HepG2 (cell line): ENCODE data around the gene KANSL3. TPM values are rescaled to one million over a fixed set of nuclear protein-coding genes. Genes with fewer than 3 reads are reported as not detected.

Experiments used
- ARNTL ChIP-seq: sonication (generic); formaldehyde crosslinking; IDR thresholded peaks from 2 replicates; pipeline ENCODE4 v1.4.0; 2020; ENCODE audit warnings: mild to moderate bottlenecking, missing genetic modification reagents
- FOXP4 ChIP-seq: sonication (generic); formaldehyde crosslinking; IDR thresholded peaks from 2 replicates; pipeline ENCODE4 v1.4.0; 2020; ENCODE audit warnings: missing genetic modification reagents
- KLF13 ChIP-seq: sonication (generic); formaldehyde crosslinking; IDR thresholded peaks from 2 replicates; pipeline ENCODE4 v1.4.0; 2020; ENCODE audit warnings: mild to moderate bottlenecking, missing genetic modification reagents
- PRDM15 ChIP-seq: sonication (generic); formaldehyde crosslinking; IDR thresholded peaks from 2 replicates; pipeline ENCODE4 v1.4.0; 2020; ENCODE audit warnings: missing genetic modification reagents
- RERE ChIP-seq: IDR thresholded peaks from 2 replicates; pipeline ENCODE4 v1.6.1; 2016; ENCODE audit warnings: low read depth, missing genetic modification reagents, missing compliant biosample characterization
- SKI ChIP-seq: fragments of 450-650 bp; IDR thresholded peaks from one replicate; pipeline ENCODE4 v1.6.1; 2018; ENCODE audit warnings: mild to moderate bottlenecking; ENCODE audit not compliant: partially characterized antibody
- ZBTB3 ChIP-seq: sonication (generic); formaldehyde crosslinking; IDR thresholded peaks from 2 replicates; pipeline ENCODE4 v1.4.0; 2020; ENCODE audit warnings: low read depth, mild to moderate bottlenecking, moderate library complexity, missing genetic modification reagents, borderline replicate concordance
- ZBTB7A ChIP-seq: sonication (generic); formaldehyde crosslinking; IDR thresholded peaks from 2 replicates; pipeline ENCODE4 v1.8.0; 2022; ENCODE audit warnings: mild to moderate bottlenecking, missing genetic modification reagents
- ZNF382 ChIP-seq: sonication (generic); formaldehyde crosslinking; IDR thresholded peaks from 2 replicates; pipeline ENCODE4 v1.5.0; 2020; ENCODE audit warnings: missing genetic modification reagents, mild to moderate bottlenecking, borderline replicate concordance
- polyA plus RNA-seq, 8 experiments: library from polyadenylated mRNA; depleted of rRNA in 3 of 8; stranded (reverse) in 7 of 8; unstranded in 1 of 8; fragments of >200 nt; fragmentation: Illumina TruSeq in 4 of 8; extraction: Trizol in 4 of 8; gene quantifications; 2 replicates each; pipeline versions ENCODE4 v1.2.1 to v1.2.3, GENCODE V29; 2011 to 2016; ENCODE audit warnings: low read depth in 4 of 8, missing spikeins in 1 of 8, mixed read lengths in 1 of 8; ENCODE audit not compliant: insufficient read depth in 1 of 8
- total RNA-seq, 5 experiments: library from RNA; depleted of rRNA; stranded (reverse); fragments of >200 nt; fragmentation: Illumina TruSeq; extraction: Trizol; gene quantifications; 2 replicates each; pipeline ENCODE4 v1.2.3, GENCODE V29; 2016; ENCODE audit warnings: low read depth in 1 of 5
- TF ChIP-seq, protein P1 (sequence below): sonication (generic); formaldehyde crosslinking; IDR thresholded peaks from 2 replicates; pipeline ENCODE4 v1.5.0; 2020; ENCODE audit warnings: mild to moderate bottlenecking, missing genetic modification reagents, borderline replicate concordance
- TF ChIP-seq, protein P2 (sequence below): sonication (generic); formaldehyde crosslinking; conservative IDR thresholded peaks from 2 replicates; pipeline ENCODE4 v1.5.0; 2020; ENCODE audit warnings: missing genetic modification reagents

The KANSL3 gene
- total and polyA plus RNA-seq, 2 of the 13 experiments (the other 11 are each of a cell fraction or from before 2014, with no cell fraction given) = 20.8 to 37.3 TPM

DNA sequence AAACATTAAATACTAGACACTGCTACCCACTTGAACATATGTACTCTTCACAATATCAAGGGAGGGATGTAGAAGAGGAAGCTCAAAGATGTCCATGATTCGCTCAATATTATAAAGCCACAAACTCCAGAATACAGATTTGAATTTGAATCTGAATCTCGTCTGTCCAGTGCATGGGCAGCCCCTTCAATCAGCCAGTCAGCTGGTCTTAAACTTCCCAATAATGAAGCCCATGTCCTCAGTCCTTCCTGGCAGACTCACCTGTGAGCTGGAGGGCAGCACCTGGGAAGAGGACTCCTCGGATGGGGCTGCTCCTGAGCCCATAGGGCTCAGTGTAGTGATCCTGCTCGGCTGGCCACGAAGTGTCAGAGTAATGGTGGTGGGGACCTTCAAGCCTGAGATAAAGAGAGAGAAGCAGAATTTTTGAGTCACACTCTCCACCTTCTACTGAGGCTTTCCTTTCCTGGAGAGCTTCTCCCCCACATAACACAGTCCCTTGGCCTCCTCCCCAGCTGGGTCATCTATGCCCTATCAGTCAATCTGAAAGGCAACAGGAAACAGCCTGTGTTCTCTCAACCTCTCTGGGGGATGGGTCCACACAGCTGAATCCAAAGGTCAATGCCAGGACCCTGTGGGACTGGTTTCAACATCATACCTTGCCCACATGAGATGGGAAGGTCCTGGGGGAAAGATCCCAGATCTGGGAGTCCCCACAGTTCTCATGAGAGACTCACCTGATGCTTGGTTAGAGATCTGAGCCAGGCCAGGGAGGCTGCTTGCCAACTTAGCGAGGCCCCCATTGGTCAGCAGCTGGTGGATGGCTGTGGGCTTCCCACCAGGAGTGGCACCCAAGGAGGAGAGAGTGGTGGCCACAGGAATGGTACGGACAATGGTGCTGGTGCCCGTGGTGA is 36.5 kb downstream of the KANSL3 start (continued):
- TF ChIP-seq, protein P1, sequence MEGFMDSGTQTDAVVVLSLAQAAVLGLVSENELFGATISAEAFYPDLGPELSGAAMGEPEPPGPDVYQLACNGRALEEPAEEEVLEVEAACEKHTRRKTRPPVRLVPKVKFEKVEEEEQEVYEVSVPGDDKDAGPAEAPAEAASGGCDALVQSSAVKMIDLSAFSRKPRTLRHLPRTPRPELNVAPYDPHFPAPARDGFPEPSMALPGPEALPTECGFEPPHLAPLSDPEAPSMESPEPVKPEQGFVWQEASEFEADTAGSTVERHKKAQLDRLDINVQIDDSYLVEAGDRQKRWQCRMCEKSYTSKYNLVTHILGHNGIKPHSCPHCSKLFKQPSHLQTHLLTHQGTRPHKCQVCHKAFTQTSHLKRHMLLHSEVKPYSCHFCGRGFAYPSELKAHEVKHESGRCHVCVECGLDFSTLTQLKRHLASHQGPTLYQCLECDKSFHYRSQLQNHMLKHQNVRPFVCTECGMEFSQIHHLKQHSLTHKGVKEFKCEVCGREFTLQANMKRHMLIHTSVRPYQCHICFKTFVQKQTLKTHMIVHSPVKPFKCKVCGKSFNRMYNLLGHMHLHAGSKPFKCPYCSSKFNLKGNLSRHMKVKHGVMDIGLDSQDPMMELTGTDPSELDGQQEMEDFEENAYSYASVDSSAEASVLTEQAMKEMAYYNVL (CRISPR knock-in tag) = no peak; the same call in 1 of the 2 replicates
- TF ChIP-seq ZBTB3 (no peak), FOXP4 (peak; percentile 94), PRDM15 (CRISPR knock-in tag) (peak; percentile 64; the same call in 1 of the 2 replicates), ZBTB7A (CRISPR knock-in tag) (peak; percentile 73; the same call in 1 of the 2 replicates), ZNF382 (no peak), SKI (peak; percentile 86), ARNTL (CRISPR knock-in tag) (peak; percentile 84), RERE (CRISPR knock-in tag) (peak; percentile 81), KLF13 (CRISPR knock-in tag) (no peak)
- TF ChIP-seq, protein P2, sequence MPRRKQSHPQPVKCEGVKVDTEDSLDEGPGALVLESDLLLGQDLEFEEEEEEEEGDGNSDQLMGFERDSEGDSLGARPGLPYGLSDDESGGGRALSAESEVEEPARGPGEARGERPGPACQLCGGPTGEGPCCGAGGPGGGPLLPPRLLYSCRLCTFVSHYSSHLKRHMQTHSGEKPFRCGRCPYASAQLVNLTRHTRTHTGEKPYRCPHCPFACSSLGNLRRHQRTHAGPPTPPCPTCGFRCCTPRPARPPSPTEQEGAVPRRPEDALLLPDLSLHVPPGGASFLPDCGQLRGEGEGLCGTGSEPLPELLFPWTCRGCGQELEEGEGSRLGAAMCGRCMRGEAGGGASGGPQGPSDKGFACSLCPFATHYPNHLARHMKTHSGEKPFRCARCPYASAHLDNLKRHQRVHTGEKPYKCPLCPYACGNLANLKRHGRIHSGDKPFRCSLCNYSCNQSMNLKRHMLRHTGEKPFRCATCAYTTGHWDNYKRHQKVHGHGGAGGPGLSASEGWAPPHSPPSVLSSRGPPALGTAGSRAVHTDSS (CRISPR knock-in tag) = no peak
